Motor neuron (in vitro differentiated cells): ENCODE data around the gene IAH1. TPM values are rescaled to one million over a fixed set of nuclear protein-coding genes. Genes with fewer than 3 reads are reported as not detected.
"Not testable (repeated sequence)": the region's sequence is repeated elsewhere in the genome, so short reads cannot be mapped to it uniquely, and the experiment has no call there.

Source experiments
- ATAC-seq, 8 experiments: fragments of 200-7000 bp; cut with Tn5 transposase; replicated peaks in 6 of 8; 2 replicates each; pipeline ENCODE4 v1.8.0; 2021; ENCODE audit warnings: mild to moderate bottlenecking in 8 of 8, moderate library complexity in 8 of 8
- H3K27ac ChIP-seq, 2 donors: fragments of 250-450 bp; sonication (Bioruptor Pico); 2 replicates each; pipeline ENCODE4 v1.9.0; 2021; ENCODE audit warnings: antibody characterized with exemption in 2 of 2, mild to moderate bottlenecking in 2 of 2, moderate library complexity in 1 of 2
- H3K4me1 ChIP-seq, 2 donors: fragments of 250-450 bp; sonication (Bioruptor Pico); replicated peaks in 1 of 2; 2 replicates each; pipeline ENCODE4 v1.6.1; 2021; ENCODE audit warnings: antibody characterized with exemption in 2 of 2, mild to moderate bottlenecking in 2 of 2, moderate library complexity in 1 of 2
- H3K4me3 ChIP-seq, 5 donors: fragments of 250-450 bp; sonication (Bioruptor Pico); 2 replicates each; pipeline ENCODE4 v1.9.0; 2021; ENCODE audit warnings: antibody characterized with exemption in 5 of 5, mild to moderate bottlenecking in 5 of 5, moderate library complexity in 4 of 5
- WGBS, 10 experiments: fragments of 450-650 bp; shearing (Covaris generic); methylation state at CpG; one replicate each; pipeline ENCODE4 v1.0.0; 2022; 5-methylcytosine and 5-hydroxymethylcytosine counted together
- in situ Hi-C, 9 experiments: fragments of 400-800 bp; cut with MboI; loops; one replicate each; pipeline ENCODE4 v1.15.0; 2021; ENCODE audit warnings: low sequenced_read_pairs in 9 of 9, low pct_unique_long_range_greater_than_20kb in 2 of 9; ENCODE audit not compliant: unreplicated experiment in 9 of 9
- total RNA-seq, 8 experiments: library from RNA; unstranded; fragments of 300-600 nt; gene quantifications; 2 replicates each; pipeline versions ENCODE4 v1.2.3 to v1.2.4, GENCODE V29; 2022

IAH1 gene
- total RNA-seq, 8 experiments from 2014 or later: 16.1 to 51.9 (median 33.8) TPM

GRCh38 chr2:9483107-9483506 lies 8.8 kb downstream of the IAH1 start:
- H3K27ac ChIP-seq: no peak overlapping the region
- peak in 1 of 8 experiments; percentile 21 for ATAC-seq
- in situ Hi-C loops: no loop called here
- no peak overlapping the region for H3K4me3 ChIP-seq
- H3K4me1 ChIP-seq: no peaks in the 10 kb centered on the region

- no peaks in the 10 kb centered on the region for H3K4me1 ChIP-seq
- ATAC-seq: peak in 3 of 8 experiments; percentile 18 to 23 (median 21)
Measured at GRCh38 chr2:9484533-9484932, 10.2 kb downstream of the IAH1 start.

DNA sequence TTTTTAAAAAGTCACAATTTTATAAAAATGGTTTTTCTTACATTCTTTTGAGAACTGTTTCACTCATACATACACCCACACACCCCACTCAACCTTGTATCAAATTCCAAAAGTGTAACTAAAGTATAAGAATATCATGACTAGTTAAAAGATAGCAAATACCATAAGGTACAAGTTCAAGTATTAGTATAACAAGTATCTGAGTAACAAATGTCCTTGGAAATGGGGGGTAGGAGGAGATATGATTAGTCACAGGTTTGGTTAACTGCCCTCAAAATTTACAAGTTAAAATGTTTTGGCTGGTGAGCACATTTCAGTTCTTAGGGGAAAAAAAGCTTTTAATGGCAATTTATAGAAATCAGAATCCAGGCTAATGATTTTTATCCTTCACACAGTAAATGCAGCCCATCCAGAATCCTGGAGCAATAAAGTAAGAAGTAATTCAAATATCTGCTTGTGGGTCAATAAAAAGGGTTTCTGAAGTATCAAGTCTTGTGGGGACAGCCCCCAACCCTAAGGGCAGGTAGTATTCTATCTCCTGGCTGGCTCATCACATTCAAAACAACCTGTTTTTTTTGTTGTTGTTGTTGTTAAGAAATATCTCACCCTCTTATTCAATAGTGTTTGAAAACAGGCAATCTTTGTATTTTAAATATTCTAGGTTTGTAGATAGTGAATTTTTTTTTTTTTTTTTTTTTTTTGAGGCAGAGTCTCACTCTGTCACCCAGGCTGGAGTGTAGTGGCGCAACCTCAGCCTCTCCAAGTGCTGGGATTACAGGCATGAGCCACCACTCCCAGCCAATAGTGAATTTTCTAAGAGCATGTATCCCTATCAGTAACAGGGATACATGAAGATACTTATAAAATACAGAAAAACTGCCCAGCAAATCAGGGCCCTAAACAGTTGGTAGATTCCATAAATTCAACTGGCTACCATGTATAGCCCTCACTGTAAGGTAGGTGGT lies 14.5 kb downstream of the IAH1 start:
- WGBS, 10 experiments: 80 to 100% (median 100%) methylated on average over 1 of the region's 1 CpG; no CpG with 5 or more reads in 4 of the 10 experiments
- peak in 2 of 8 experiments; percentile 58 to 64 for ATAC-seq

More at GRCh38 chr2:9484533-9484932, 10.2 kb downstream of the IAH1 start:
- Histone ChIP-seq H3K4me3 (no peak overlapping the region), H3K27ac (no peak overlapping the region)
- in situ Hi-C loops: no loop called here
- 33 to 100% (median 88%) methylated on average over 1 to 4 of the region's 5 CpGs; no CpG with 5 or more reads in 2 of the 10 experiments for WGBS, 10 experiments

DNA sequence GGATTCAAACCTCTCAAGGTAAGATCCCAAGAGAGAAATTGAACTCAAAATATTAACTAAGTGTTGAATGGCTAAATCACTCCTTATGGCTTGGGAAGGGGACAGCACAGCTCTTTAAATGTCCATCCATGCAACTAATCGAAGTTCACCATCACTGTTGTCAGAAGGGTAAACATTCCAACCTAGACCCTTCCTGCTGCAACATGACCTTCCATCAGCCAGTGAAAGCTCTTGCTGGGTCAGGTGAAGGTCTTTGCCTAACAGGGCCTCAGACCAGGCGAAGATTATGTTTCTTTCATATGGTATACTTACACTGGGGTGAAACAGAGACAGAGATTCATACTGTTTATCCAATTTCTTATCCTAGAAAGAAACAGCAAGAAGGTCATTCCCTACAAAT lies 16.4 kb downstream of the IAH1 start:
- 83 to 100% (median 100%) methylated on average over 1 to 2 of the region's 2 CpGs; no CpG with 5 or more reads in 3 of the 10 experiments for WGBS, 10 experiments
- Histone ChIP-seq H3K27ac (no peak overlapping the region), H3K4me1 (no peaks in the 10 kb centered on the region), H3K4me3 (no peak overlapping the region)
- in situ Hi-C loops: no loop called here
- ATAC-seq: no peak

More for the DNA sequence above, 14.5 kb downstream of the IAH1 start:
- Histone ChIP-seq H3K27ac (no peak overlapping the region), H3K4me3 (no peak overlapping the region), H3K4me1 (no peaks in the 10 kb centered on the region)
- in situ Hi-C loops: no loop called here

DNA sequence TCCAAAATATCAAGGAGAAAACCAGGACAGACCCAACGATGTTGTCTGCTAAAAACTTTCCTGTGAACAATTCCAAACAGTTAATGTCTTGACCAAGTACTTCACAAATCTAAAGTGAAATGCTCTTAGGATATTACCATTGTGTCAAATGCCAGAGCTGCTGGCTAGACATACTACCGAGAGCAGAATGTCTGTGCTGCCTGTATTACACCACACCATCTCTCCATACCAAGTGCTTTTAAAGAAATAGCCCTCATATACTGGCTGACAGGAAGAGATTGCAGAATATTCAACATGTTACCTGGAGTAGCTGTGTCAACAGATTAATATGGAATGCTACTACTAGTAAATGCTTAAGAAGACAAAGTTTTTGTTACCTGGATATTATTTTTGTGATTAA lies 18.6 kb downstream of the IAH1 start:
- ATAC-seq: no peak
- Histone ChIP-seq H3K4me3 (no peak overlapping the region), H3K4me1 (no peaks in the 10 kb centered on the region), H3K27ac (no peak overlapping the region)
- in situ Hi-C loops: no loop called here
- WGBS, 10 experiments: 14 to 100% (median 83%) methylated on average over 1 to 2 of the region's 2 CpGs; no CpG with 5 or more reads in 1 of the 10 experiments

GRCh38 chr2:9493478-9493877 lies 19.1 kb downstream of the IAH1 start:
- Histone ChIP-seq H3K4me3 (no peak overlapping the region), H3K27ac (no peak overlapping the region), H3K4me1 (no peaks in the 10 kb centered on the region)
- 72 to 100% (median 96%) methylated on average over 1 to 3 of the region's 3 CpGs; no CpG with 5 or more reads in 2 of the 10 experiments for WGBS, 10 experiments
- no peak for ATAC-seq
- in situ Hi-C loops: no loop called here

- in situ Hi-C loops: no loop called here
- H3K4me1 ChIP-seq: no peaks in the 10 kb centered on the region
- ATAC-seq: no peak
- 38 to 100% (median 86%) methylated on average over 1 of the region's 1 CpG; no CpG with 5 or more reads in 5 of the 10 experiments for WGBS, 10 experiments
- no peak overlapping the region for H3K4me3 ChIP-seq
- no peak overlapping the region for H3K27ac ChIP-seq
Measured at GRCh38 chr2:9494081-9494480, 19.7 kb downstream of the IAH1 start.

GRCh38 chr2:9497017-9497416 lies 22.7 kb downstream of the IAH1 start:
- in situ Hi-C loops: no loop called here
- no peaks in the 10 kb centered on the region for H3K4me1 ChIP-seq
- H3K4me3 ChIP-seq: no peak overlapping the region
- 73 to 100% (median 87%) methylated on average over 1 to 3 of the region's 4 CpGs; no CpG with 5 or more reads in 3 of the 10 experiments for whole genome bisulfite sequencing, 10 experiments
- H3K27ac ChIP-seq: no peak overlapping the region
- no peak for ATAC-seq

- in situ Hi-C loops: no loop called here
- Histone ChIP-seq H3K27ac (no peak overlapping the region), H3K4me3 (no peak overlapping the region), H3K4me1 (no peaks in the 10 kb centered on the region)
- peak in 1 of 8 experiments; percentile 20 for ATAC-seq
- 50 to 100% (median 86%) methylated on average over 1 of the region's 1 CpG; no CpG with 5 or more reads in 1 of the 10 experiments for WGBS, 10 experiments
Measured at GRCh38 chr2:9498210-9498609, 23.9 kb downstream of the IAH1 start.

DNA sequence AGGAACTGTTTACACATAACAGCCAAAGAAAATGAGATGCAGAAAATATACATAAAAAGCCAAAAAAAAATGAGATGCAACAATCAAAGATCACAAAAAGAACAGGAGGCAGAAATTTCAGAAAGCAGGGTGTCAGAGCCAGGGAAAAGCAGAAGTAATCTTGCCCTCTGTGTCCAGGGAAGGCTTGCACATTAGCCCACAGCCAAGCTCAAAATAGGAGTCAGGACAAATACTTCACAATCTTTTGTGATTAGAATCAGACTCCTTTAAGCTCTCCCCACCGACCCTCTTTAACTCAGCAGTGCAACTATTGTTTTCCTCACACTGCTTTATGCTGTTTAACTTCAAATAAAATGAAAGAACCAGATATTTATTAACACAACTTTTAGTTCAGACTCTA lies 34.6 kb downstream of the IAH1 start:
- in situ Hi-C loops: no loop called here
- Histone ChIP-seq H3K4me1 (peaks cover 8 to 14% of the 10 kb centered on the region in 2 donors), H3K27ac (no peak overlapping the region), H3K4me3 (no peak overlapping the region)
- ATAC-seq: peak in 4 of 8 experiments; percentile 16 to 56 (median 38)
- WGBS, 10 experiments: 0 to 14% (median 0%) methylated on average over 1 of the region's 1 CpG; no CpG with 5 or more reads in 2 of the 10 experiments

- WGBS, 10 experiments: 100% methylated on average over 1 of the region's 3 CpGs; no CpG with 5 or more reads in 9 of the 10 experiments
- H3K4me1 ChIP-seq, H3K27ac ChIP-seq, ATAC-seq, H3K4me3 ChIP-seq, in situ Hi-C loops: not testable (repeated sequence)
Measured at GRCh38 chr2:9513946-9514345, 39.6 kb downstream of the IAH1 start.

- no peak for ATAC-seq
- 60 to 100% (median 80%) methylated on average over 1 to 2 of the region's 2 CpGs; no CpG with 5 or more reads in 1 of the 10 experiments for WGBS, 10 experiments
- Histone ChIP-seq H3K27ac (no peak overlapping the region), H3K4me1 (no peaks in the 10 kb centered on the region), H3K4me3 (no peak overlapping the region)
- in situ Hi-C loops: no loop called here
Measured at GRCh38 chr2:9517118-9517782, 42.9 kb downstream of the IAH1 start.

DNA sequence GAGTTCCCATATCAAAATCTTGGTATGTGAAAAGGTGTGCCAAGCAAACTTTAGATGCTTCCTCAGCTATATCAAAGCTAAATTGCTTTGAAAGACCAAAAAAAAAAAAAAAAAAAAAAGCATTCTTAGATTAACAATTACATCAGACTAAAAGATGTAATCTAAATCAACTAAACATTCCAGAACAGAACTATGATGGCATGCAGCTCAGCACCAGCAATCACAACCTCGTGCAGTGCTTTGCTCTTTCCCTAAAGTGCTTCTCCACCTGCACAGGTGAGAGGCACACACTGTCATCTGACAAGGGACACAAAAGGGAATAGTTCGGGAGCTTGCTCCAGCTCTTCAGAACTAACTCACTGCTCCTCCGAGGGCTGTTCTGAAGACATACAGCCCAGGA lies 43.8 kb downstream of the IAH1 start:
- WGBS, 10 experiments: 64 to 100% (median 88%) methylated on average over 1 to 3 of the region's 3 CpGs; no CpG with 5 or more reads in 1 of the 10 experiments
- no peak for ATAC-seq
- Histone ChIP-seq H3K4me1 (no peaks in the 10 kb centered on the region), H3K27ac (no peak overlapping the region), H3K4me3 (no peak overlapping the region)
- in situ Hi-C loops: no loop called here
